Kidney (tissue), 14 donors: ENCODE data around the gene SH3PXD2A. TPM values are rescaled to one million over a fixed set of nuclear protein-coding genes. Genes with fewer than 3 reads are reported as not detected.

ENCODE experiments used
- DNase-seq, 5 donors: peaks; one replicate each; pipeline ENCODE4 v3.0.0-alpha.2; 2013 to 2020
- FAIRE-seq: peaks from 2 replicates; lab custom pipeline; 2012; peaks lifted over from hg19 to GRCh38; lab: Jason Lieb, UNC
- H3K27ac ChIP-seq, 2 donors: one replicate each; pipeline ENCODE4 v1.7.0; 2013; ENCODE audit warnings: low read depth in 2 of 2, low read length in 2 of 2, inconsistent platforms in 1 of 2
- H3K27me3 ChIP-seq: one replicate; pipeline ENCODE4 v1.7.1; 2013; ENCODE audit warnings: low read length, inconsistent platforms; ENCODE audit not compliant: control insufficient read depth, insufficient read depth
- H3K36me3 ChIP-seq, 3 donors: one replicate each; pipeline versions ENCODE4 v1.7.0 to v1.7.1; 2013; ENCODE audit warnings: low read length in 3 of 3, control low read depth in 1 of 3, inconsistent platforms in 1 of 3; ENCODE audit not compliant: insufficient read depth in 3 of 3, control insufficient read depth in 2 of 3
- H3K4me1 ChIP-seq, 3 donors: one replicate each; pipeline versions ENCODE4 v1.7.0 to v1.7.1; 2013; ENCODE audit warnings: low read length in 3 of 3, inconsistent platforms in 1 of 3, low read depth in 1 of 3; ENCODE audit not compliant: control insufficient read depth in 2 of 3, insufficient read depth in 2 of 3
- H3K4me3 ChIP-seq, 3 donors: one replicate each; pipeline versions ENCODE4 v1.7.0 to v1.8.1; 2013; ENCODE audit warnings: low read length in 3 of 3, control low read depth in 1 of 3, inconsistent platforms in 1 of 3
- H3K9ac ChIP-seq, 3 donors: one replicate each; pipeline versions ENCODE4 v1.7.0 to v1.7.1; 2013; ENCODE audit warnings: low read length in 3 of 3, control low read depth in 1 of 3, inconsistent platforms in 1 of 3
- H3K9me3 ChIP-seq, 3 donors: one replicate each; pipeline versions ENCODE4 v1.7.0 to v1.7.1; 2013; ENCODE audit warnings: low read length in 3 of 3, control low read depth in 1 of 3, inconsistent platforms in 1 of 3; ENCODE audit not compliant: control insufficient read depth in 2 of 3, insufficient read depth in 1 of 3
- intact Hi-C: fragments of 100-400 bp; cut with DNase I; formaldehyde crosslinking; loops from one replicate; pipeline ENCODE4 v1.11.1; 2022
- polyA plus RNA-seq: library from polyadenylated mRNA; stranded (reverse); fragments of 350-450 nt; fragmentation: Illumina TruSeq; extraction: RNeasy Lipid Tissue Mini Kit (QIAGEN cat#74804); gene quantifications from one replicate; pipeline ENCODE4 v1.2.3, GENCODE V29; 2014; ENCODE audit warnings: low read depth, low replicate concordance; ENCODE audit not compliant: insufficient read depth
- total RNA-seq: library from RNA; stranded (reverse); fragmentation: NEBNext Ultra II Directional; extraction: Animal tissue kit (Norgen Biotek cat#: 25700); gene quantifications from one replicate; pipeline ENCODE4 v1.2.1, GENCODE V29; 2021
- TF ChIP-seq, protein P1 (sequence below): IDR thresholded peaks from 3 replicates; pipeline ENCODE4 v1.5.1; 2012; ENCODE audit warnings: mild to moderate bottlenecking, moderate library complexity, borderline replicate concordance; ENCODE audit not compliant: insufficient read depth; ENCODE audit errors: extremely low read depth
- donor health status: control.
- donor health status: control.
- donor health status: control.
- donor health status: control.
- donor health status: control.
- donor health status: DM: yes; HTN: yes; CAD: no.
- donor health status: Normal renal cell carcinoma (clear cell type).

The SH3PXD2A gene
- total and polyA plus RNA-seq, 2 donors from 2014 or later = 2.4 to 20.1 TPM

DNA sequence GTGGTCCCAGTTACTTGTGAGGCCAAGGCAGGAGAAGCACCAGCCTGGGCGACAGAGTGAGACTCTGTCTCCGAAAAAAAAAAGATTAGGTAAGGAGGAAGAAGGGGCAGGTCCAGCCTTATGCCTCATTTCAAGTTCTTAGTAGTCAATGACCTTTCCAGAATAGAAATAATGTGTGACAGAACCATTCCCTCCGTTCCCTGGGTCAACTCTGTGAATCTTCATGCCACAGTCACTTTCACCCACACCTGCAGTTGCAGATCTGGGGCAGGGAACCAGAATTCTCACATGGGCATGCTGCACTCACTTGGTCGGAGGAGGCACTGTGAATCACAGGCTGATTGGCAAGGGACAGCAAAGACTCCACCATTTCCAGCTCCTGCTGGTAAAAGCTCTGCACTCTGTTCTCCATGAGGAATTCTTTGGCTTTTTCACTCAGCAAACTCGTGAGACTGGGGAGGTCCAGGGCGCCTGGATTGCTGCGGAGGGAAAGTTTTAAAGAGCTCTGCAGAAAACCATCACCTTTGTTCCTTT, 41.9 kb upstream of the SH3PXD2A start:
- Histone ChIP-seq H3K4me3 (no peak overlapping the region), H3K27ac (no peak overlapping the region), H3K9me3 (no peaks in the 10 kb centered on the region), H3K4me1 (peaks cover 6 to 22% (median 12%) of the 10 kb centered on the region in 3 donors), H3K36me3 (peaks cover 0 to 17% (median 16%) of the 10 kb centered on the region in 3 donors), H3K9ac (no peak overlapping the region), H3K27me3 (no peaks in the 10 kb centered on the region)
- DNase-seq (no peak), FAIRE-seq (no peak)
- TF ChIP-seq, protein P1, sequence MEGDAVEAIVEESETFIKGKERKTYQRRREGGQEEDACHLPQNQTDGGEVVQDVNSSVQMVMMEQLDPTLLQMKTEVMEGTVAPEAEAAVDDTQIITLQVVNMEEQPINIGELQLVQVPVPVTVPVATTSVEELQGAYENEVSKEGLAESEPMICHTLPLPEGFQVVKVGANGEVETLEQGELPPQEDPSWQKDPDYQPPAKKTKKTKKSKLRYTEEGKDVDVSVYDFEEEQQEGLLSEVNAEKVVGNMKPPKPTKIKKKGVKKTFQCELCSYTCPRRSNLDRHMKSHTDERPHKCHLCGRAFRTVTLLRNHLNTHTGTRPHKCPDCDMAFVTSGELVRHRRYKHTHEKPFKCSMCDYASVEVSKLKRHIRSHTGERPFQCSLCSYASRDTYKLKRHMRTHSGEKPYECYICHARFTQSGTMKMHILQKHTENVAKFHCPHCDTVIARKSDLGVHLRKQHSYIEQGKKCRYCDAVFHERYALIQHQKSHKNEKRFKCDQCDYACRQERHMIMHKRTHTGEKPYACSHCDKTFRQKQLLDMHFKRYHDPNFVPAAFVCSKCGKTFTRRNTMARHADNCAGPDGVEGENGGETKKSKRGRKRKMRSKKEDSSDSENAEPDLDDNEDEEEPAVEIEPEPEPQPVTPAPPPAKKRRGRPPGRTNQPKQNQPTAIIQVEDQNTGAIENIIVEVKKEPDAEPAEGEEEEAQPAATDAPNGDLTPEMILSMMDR = no peak
- intact Hi-C loops = no loop called here

DNA sequence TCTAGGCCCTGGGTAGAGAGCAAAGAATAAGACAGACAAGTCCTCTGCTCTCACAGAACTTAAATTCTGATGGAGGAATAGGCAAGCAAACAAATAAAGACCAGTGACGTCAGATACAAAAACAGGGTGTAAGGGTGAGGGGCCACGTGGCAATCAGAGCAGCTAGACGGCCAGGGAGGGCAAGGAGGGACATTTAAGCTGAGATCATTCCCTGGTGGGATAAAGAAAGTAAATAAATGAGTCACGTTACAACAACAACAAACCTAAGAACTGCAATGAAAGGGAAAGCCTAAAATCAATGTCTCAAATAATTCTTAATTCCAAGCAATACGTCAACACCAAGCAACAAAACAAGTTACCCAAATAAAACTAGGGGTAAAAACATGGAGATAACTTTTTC, 40.8 kb upstream of the SH3PXD2A start:
- no peaks in the 10 kb centered on the region for H3K9me3 ChIP-seq
- peak overlapping the region; percentile 68 to 84 for H3K27ac ChIP-seq
- no peaks in the 10 kb centered on the region for H3K27me3 ChIP-seq
- DNase-seq (no peak), FAIRE-seq (no peak)
- H3K9ac ChIP-seq = no peak overlapping the region
- H3K4me1 ChIP-seq = peaks cover 6 to 23% (median 12%) of the 10 kb centered on the region in 3 donors
- intact Hi-C loops = no loop called here
- H3K4me3 ChIP-seq = no peak overlapping the region
- H3K36me3 ChIP-seq = peaks cover 0 to 21% (median 17%) of the 10 kb centered on the region in 3 donors
- TF ChIP-seq, protein P1 = no peak

DNA sequence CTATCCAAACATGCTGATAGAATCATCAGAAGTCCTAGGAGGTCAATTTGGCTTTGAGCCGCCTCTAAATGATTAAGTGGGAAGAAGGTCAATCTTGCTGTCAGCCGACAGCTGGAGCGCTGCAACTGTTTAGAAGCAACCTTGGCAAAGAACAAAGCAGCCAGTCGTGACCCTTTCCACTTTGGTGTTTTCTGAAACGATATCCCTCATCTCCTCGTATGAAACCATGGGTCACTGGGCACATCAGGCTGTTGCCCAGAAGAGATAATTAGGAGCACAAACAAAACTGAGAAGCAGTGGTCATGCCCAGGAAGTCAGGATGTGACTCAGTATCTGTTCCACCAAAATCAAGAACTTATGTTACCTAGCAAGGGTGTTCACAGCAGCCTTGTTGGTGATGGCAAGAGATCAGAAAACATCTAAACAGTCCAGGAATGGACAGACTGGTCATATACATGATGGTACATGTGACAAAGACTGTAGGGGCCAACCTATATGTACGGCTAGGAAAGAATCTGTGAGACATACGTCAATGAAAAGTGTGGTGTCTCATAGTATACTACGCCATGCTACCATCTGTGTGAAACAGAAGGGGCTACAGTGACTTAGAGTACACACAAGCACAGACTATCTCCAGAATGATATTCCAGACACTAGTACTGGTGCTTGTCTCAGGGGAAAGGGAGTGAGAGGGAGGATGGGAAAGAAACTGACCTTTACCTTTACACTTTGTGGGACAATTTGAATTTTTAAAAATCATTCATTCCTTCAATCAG, 40.2 kb upstream of the SH3PXD2A start:
- DNase-seq (peak in 4 of 5 donors; percentile 67 to 93 (median 84)), FAIRE-seq (no peak)
- no peaks in the 10 kb centered on the region for H3K9me3 ChIP-seq
- peaks cover 0 to 23% (median 17%) of the 10 kb centered on the region in 3 donors for H3K36me3 ChIP-seq
- H3K9ac ChIP-seq = peak overlapping the region in 1 of 3 donors; percentile 3
- H3K27me3 ChIP-seq = no peaks in the 10 kb centered on the region
- intact Hi-C loops = no loop called here
- H3K27ac ChIP-seq = peak overlapping the region; percentile 68 to 84
- H3K4me1 ChIP-seq = peaks cover 6 to 23% (median 12%) of the 10 kb centered on the region in 3 donors
- no peak overlapping the region for H3K4me3 ChIP-seq
- TF ChIP-seq, protein P1 = no peak
